ENCODE results near the gene FANCC. TPM values are rescaled to one million over a fixed set of nuclear protein-coding genes. Genes with fewer than 3 reads are reported as not detected.

Gene FANCC
- total RNA-seq, 1 experiment from 2014 or later = 19.4 TPM

DNA sequence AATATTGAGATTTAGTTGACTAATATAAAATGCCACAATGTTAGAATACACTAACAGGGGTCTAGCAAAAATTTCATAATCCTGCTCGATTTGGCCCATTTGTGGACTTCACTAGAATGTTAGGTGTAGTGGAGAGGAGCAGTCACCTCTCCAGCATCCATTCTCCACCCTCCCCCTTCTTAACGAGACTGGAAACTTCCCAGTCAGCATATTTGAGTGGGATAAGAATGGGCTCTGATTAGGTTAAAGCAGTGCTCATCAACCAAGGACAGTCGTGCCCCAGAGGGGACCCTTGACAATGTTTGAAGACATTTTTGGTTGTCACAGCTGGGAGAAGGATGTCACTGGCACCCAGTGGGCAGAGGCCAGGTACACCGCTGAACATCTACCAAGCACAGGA, 46.7 kb downstream of the FANCC start:
- TF ChIP-seq ELF1 (IDR thresholded peaks at IDR 0.05; ENCODE audit: borderline replicate concordance, low read depth) = no peak
- TF ChIP-seq, protein P1, sequence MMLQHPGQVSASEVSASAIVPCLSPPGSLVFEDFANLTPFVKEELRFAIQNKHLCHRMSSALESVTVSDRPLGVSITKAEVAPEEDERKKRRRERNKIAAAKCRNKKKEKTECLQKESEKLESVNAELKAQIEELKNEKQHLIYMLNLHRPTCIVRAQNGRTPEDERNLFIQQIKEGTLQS (IDR thresholded peaks at IDR 0.05) = no peak
- no peak for TF ChIP-seq JUND (IDR thresholded peaks at IDR 0.05)
- no peak for TF ChIP-seq YY1 (IDR thresholded peaks at IDR 0.05; ENCODE audit: extremely low read depth, insufficient replicate concordance, low read depth, low read length)
- TF ChIP-seq SIN3A (IDR thresholded peaks at IDR 0.05; ENCODE audit: low read depth) = no peak
- TF ChIP-seq EZH2phosphoT487 (IDR thresholded peaks at IDR 0.05; ENCODE audit: borderline replicate concordance) = no peak
- TF ChIP-seq ZFX (IDR thresholded peaks at IDR 0.05) = no peak
- TF ChIP-seq CEBPB (IDR thresholded peaks at IDR 0.05; ENCODE audit: low read depth) = no peak
- TF ChIP-seq, protein P2, sequence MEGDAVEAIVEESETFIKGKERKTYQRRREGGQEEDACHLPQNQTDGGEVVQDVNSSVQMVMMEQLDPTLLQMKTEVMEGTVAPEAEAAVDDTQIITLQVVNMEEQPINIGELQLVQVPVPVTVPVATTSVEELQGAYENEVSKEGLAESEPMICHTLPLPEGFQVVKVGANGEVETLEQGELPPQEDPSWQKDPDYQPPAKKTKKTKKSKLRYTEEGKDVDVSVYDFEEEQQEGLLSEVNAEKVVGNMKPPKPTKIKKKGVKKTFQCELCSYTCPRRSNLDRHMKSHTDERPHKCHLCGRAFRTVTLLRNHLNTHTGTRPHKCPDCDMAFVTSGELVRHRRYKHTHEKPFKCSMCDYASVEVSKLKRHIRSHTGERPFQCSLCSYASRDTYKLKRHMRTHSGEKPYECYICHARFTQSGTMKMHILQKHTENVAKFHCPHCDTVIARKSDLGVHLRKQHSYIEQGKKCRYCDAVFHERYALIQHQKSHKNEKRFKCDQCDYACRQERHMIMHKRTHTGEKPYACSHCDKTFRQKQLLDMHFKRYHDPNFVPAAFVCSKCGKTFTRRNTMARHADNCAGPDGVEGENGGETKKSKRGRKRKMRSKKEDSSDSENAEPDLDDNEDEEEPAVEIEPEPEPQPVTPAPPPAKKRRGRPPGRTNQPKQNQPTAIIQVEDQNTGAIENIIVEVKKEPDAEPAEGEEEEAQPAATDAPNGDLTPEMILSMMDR (IDR thresholded peaks at IDR 0.05 in 2 of 3, conservative IDR thresholded peaks at IDR 0.05 in 1 of 3; ENCODE audit: borderline replicate concordance in 1 of 3, insufficient read depth in 1 of 3, low read depth in 2 of 3, low read length in 2 of 3) = no peak
- no peak for TF ChIP-seq SP1 (IDR thresholded peaks at IDR 0.05; ENCODE audit: low read depth)
- TF ChIP-seq FOSL1 (IDR thresholded peaks at IDR 0.05; ENCODE audit: low read depth) = no peak
- TF ChIP-seq TCF7L2 (IDR thresholded peaks at IDR 0.05; ENCODE audit: borderline replicate concordance, extremely low read depth, insufficient read depth, insufficient read length) = no peak
- TF ChIP-seq EGR1 (IDR thresholded peaks at IDR 0.05; ENCODE audit: low read depth) = no peak
- TF ChIP-seq, protein P3, sequence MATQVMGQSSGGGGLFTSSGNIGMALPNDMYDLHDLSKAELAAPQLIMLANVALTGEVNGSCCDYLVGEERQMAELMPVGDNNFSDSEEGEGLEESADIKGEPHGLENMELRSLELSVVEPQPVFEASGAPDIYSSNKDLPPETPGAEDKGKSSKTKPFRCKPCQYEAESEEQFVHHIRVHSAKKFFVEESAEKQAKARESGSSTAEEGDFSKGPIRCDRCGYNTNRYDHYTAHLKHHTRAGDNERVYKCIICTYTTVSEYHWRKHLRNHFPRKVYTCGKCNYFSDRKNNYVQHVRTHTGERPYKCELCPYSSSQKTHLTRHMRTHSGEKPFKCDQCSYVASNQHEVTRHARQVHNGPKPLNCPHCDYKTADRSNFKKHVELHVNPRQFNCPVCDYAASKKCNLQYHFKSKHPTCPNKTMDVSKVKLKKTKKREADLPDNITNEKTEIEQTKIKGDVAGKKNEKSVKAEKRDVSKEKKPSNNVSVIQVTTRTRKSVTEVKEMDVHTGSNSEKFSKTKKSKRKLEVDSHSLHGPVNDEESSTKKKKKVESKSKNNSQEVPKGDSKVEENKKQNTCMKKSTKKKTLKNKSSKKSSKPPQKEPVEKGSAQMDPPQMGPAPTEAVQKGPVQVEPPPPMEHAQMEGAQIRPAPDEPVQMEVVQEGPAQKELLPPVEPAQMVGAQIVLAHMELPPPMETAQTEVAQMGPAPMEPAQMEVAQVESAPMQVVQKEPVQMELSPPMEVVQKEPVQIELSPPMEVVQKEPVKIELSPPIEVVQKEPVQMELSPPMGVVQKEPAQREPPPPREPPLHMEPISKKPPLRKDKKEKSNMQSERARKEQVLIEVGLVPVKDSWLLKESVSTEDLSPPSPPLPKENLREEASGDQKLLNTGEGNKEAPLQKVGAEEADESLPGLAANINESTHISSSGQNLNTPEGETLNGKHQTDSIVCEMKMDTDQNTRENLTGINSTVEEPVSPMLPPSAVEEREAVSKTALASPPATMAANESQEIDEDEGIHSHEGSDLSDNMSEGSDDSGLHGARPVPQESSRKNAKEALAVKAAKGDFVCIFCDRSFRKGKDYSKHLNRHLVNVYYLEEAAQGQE (IDR thresholded peaks at IDR 0.05; ENCODE audit: low read depth) = no peak
- TF ChIP-seq ZNF274 (IDR thresholded peaks at IDR 0.05; ENCODE audit: low read depth, low read length) = no peak
- no peak for TF ChIP-seq RAD21 (IDR thresholded peaks at IDR 0.05; ENCODE audit: low read depth)
- TF ChIP-seq ZBTB33 (IDR thresholded peaks at IDR 0.05; ENCODE audit: extremely low read depth, insufficient replicate concordance, low read length) = no peak
- TF ChIP-seq EZH2 (IDR thresholded peaks at IDR 0.05) = no peak
- no peak for TF ChIP-seq MAX (IDR thresholded peaks at IDR 0.05)
- no peak for TF ChIP-seq POLR2A (IDR thresholded peaks at IDR 0.05; ENCODE audit: borderline replicate concordance, extremely low read depth, insufficient read depth, insufficient read length)
- Histone ChIP-seq H3K27me3 (ENCODE audit: insufficient read depth, low read length) (no peaks in the 10 kb centered on the region), H3K4me2 (ENCODE audit: low read length) (no peak overlapping the region), H2AFZ (ENCODE audit: low read depth, low read length, poor library complexity, severe bottlenecking) (no peak overlapping the region), H3K4me1 (ENCODE audit: control insufficient read depth in 1 of 2, insufficient read depth in 2 of 2, low read length in 2 of 2) (no peaks in the 10 kb centered on the region), H3K79me2 (ENCODE audit: insufficient read depth, low read length) (no peaks in the 10 kb centered on the region; the same call in 1 of the 2 replicates), H3K9ac (ENCODE audit: low read length) (no peak overlapping the region), H3K27ac (ENCODE audit: low read depth, low read length) (no peak overlapping the region), H3K4me3 (replicated peaks in 1 of 2; ENCODE audit: low read depth in 1 of 2, low read length in 2 of 2) (no peak overlapping the region), H3K36me3 (ENCODE audit: control insufficient read depth in 1 of 2, insufficient read depth in 2 of 2, low read length in 2 of 2) (no peaks in the 10 kb centered on the region), H4K20me1 (ENCODE audit: insufficient read depth) (no peaks in the 10 kb centered on the region), H3K9me2 (ENCODE audit: insufficient read depth) (no peaks in the 10 kb centered on the region), H3K9me3 (ENCODE audit: control insufficient read depth in 1 of 2, insufficient read depth in 1 of 2, low read depth in 1 of 2, low read length in 2 of 2) (no peaks in the 10 kb centered on the region)
- POLR2A ChIA-PET = no interaction called here
- no TSS peak for BruUV-seq (replicated peaks)
- RAD21 ChIA-PET (ENCODE audit: low non-redundant PET in 1 of 2, low total read pairs in 2 of 2, uncharacterized antibody in 2 of 2, unreplicated experiment in 2 of 2) = no interaction called here
- CTCF ChIA-PET = no interaction called here
- intact Hi-C loops (cut with micrococcal nuclease) = no loop called here
- DNase-seq (ENCODE audit: low read depth, low spot score) (no peak), ATAC-seq (no peak)
